NK-92 treated with Interleukin-12 subunit alpha and Interleukin-12 subunit beta, amount 100 ng/mL, for 24 hours (cell line): ENCODE measurements around the gene ZDHHC14.
"Not testable (repeated sequence)": the region's sequence is repeated elsewhere in the genome, so short reads cannot be mapped to it uniquely, and the experiment has no call there.

ENCODE experiments used
- DNase-seq: peaks from one replicate; lab custom pipeline; 2025; lab: John Stamatoyannopoulos, UW

Gene ZDHHC14

GRCh38 chr6:157407646-157408045, 26.7 kb downstream of the ZDHHC14 start:
- no peak for DNase-seq

DNA sequence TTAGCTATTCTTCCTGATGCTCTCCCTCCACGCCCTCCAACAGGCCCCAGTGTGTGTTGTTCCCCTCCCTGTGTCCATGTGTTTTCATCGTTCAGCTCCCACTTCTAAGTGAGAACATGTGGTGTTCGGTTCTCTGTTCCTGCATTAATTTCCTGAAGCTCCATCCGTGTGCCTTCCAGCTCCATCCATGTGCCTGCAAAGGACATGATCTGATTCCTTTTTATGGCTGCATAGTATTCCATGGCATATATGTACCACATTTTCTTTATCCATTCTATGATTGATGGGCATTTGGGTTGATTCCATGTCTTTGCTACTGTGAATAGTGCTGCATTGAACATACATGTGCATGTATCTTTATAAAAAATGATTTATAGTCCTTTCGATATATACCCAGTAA, 27.4 kb downstream of the ZDHHC14 start:
- not testable (repeated sequence) for DNase-seq

DNA sequence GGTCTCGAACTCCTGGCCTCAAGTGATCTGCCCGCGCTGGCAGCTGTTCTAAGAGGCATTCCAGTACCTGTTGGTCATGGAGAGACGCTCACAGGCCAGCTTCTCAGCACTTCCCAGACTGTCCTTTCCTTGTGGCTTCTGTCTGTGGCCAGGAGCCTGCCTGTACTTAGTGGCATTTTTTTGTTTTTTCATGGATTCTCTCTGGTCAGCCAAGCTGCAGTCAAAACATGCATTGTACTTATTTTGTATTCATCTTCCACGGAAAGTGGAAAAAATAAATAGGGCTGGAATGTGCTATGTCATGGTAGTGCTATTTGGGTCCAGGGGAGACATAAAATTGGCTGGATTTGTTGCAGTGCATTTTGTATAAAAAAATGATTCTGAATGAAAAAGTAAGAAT, 29.1 kb downstream of the ZDHHC14 start:
- DNase-seq, result no peak

- no peak for DNase-seq
Measured at GRCh38 chr6:157411368-157411767, 30.4 kb downstream of the ZDHHC14 start.

GRCh38 chr6:157412791-157413190, 31.8 kb downstream of the ZDHHC14 start:
- no peak for DNase-seq

GRCh38 chr6:157420497-157420896, 39.5 kb downstream of the ZDHHC14 start:
- no peak for DNase-seq

DNA sequence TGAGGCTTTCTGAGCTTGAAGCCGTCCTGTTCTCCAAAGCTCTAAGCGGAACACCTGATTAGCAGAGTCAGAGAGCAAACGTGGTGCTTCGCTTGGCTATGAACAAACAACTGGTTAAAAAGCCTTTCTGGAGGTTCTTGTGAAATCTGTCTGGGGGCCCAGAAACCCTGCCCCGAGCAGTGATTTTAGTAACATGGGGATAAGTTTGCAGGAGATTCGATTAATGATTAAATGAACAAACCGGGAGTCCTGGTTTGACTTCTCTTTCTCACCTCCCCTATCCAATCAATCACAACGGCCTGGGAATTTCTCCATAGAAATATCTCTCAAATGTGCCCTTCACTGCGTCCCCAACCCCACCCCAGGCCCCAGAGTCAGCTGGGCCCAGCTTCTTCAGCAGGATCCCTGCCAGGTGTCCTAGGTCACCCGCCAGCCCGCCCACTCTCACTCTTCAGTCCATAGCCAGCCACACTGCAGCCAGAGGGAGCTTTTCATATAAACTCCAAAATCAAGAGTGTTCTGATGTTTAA, 43.6 kb downstream of the ZDHHC14 start:
- DNase-seq, result no peak

DNA sequence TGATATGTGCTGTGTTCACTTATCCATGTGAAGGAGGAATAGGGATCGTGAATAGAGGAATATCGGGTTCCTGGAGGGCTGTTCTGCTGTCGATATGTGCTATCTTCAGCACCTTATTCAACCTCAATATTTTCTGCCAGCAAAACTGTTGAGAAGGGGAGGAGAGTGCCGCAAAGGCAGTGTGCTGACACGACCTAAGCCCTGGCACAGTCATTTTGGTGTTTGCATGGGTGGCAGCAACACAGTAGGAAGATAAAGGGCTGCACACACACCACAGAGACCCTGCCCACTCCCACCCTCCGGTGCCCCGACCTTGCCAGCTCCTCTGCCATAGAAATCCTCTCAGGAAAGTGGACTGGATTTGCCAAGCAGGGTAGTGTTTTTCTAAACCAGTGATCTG, 47.0 kb downstream of the ZDHHC14 start:
- DNase-seq, result no peak

DNA sequence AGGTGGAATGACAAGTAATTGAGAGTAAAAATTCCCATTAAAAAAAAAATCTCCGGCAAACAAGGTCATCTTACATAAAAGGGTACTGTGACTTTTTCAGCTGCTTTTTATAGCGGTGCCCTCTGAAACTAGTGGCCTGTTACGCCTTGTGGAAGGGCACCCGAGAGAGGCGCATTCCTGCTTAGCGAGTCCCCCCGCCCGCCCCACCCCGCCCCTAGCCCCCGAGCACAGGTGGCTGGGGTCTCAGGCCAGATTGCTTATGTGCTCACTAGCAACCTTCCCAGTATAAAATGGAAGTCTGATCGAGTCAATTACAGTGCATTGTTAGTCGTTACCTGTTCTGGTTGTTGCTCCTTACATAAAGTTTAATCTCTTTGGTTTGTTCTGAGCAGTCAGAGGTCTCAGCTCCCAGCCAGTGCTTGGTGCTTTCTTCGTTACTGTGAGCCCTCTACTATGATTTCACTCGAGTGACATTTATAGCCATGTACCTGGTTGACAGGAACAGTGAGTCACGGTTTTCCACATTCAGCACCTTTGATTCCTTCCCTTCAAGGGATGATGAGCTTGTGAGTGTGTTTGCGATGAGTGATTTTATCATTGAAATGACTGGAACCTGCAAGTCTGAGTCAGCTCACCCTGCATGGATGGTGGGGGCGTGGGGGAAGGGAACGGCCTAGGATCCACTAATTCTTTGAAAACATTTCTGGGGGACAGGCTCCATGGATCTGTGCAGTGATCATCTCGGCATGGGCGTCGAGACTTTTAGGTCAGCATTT, 47.6 kb downstream of the ZDHHC14 start:
- no peak for DNase-seq

- DNase-seq, result no peak
Measured at GRCh38 chr6:157429248-157429647, 48.3 kb downstream of the ZDHHC14 start.

DNA sequence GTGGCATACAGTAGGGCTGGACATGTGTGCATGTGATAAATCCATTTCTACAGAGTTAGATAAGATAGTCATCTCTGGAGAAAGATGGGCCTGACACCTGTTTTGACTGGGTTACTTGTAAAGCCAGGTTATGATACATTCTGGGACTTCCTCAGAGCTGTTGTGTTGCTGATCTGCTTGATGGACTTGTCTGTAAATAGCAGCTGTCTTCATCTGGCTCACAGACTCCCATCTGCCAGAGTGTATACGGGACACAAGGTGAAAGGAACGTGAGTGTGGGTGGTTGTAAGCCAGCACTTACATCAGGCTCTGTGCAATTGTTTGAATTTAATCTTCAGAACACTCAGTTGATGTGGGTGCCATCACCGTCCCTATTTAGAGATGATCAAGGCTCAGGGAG, 49.8 kb downstream of the ZDHHC14 start:
- DNase-seq, result no peak

GRCh38 chr6:157432231-157432891, 51.4 kb downstream of the ZDHHC14 start:
- DNase-seq, result no peak

- no peak for DNase-seq
Measured at GRCh38 chr6:157432892-157433265, 51.9 kb downstream of the ZDHHC14 start.

DNA sequence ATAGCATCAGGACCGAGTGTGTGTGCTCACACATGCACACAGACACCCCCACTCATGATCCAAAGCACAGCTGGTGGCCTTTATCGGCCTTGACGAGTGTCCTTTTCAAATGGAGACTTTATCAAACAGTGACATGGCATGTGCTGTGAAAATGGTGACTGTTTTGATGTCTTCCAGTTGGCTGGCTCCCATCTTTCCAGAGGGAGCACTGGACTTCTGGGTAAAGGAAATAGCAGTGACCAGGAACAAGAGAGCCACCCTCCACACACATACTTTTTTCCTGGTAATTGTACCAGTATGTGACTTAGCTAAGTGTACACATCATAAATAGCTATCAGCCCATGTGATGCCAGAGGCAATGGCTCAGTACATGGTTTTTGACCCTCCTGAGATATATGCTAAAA, 52.7 kb downstream of the ZDHHC14 start:
- no peak for DNase-seq

- DNase-seq, result no peak
Measured at GRCh38 chr6:157434349-157435033, 53.5 kb downstream of the ZDHHC14 start.

DNA sequence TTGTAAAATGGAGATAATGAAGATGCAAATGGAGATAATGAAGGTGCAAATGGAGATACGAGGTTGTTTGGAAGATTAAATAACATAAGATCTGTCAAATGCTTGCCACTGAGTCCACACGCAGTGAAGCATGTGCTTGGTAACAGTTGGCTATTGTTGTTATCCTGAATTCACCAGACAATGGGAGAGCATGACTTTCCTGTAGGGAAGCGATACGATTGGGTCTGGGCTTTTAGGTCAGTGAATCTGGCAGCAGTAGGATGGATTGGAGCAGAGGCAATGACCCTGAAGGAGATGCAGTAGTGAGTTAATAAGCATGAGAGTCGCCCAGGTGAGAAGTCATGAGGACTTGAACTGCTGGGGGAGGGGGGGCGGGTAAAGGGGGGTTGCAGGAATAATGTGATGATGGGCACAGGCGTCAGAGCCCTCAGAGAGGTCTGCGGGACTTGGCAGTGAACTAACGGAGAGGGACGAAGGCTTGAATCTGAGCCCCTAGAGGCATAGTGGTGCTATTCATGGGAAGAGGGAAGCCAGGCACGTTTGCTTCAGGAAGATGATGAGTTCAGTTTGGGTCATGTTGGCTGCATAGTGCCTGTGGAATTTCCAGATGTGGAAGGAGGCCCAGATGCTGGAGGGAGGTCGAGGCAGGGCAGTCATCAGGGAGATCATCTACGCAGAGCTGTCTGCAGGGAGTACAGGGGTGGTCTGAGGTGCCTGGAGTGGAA, 55.4 kb downstream of the ZDHHC14 start:
- DNase-seq, result no peak

DNA sequence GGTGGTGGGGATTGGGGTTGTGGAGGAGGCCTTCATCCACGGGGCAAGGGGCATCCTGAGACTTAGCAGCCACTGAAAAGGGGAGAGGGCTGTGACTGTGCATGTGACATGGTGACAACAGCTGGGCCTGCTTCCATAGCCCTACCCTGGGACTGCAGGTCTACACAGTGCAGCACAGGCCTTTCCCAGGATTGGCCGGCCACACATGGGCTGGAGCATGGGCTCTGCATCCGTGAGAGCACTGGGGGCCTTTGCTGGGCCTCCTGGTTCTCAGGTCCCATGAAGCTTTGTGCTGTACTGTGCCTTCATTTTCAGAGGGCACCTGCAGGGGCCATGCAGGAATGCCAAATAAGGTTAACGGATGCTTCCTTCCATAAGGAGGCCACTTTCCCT, 56.0 kb downstream of the ZDHHC14 start:
- DNase-seq, result no peak

DNA sequence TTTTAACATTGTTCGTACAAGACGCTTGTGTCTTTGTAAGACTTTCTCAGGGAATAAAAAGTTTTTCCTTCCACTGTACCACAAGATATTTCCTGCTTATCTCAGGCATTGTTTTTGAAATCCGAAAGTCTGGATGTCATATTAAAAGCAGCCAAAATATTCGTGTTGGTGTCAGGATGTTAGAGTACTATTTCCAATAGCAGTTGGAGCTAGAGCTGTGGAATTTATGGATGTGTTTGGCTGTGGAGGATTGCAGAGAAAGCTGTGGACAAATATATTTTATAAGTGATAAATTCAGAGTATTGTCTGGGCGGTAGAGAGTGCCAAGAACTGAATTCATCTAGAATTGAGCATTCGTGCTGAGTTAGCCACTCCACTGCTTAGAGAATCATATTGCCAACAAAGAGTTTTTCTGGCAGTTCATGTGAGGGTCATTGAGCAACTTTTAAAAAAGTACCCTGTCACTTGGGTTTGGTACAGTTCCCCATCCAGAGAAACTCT, 57.7 kb downstream of the ZDHHC14 start:
- DNase-seq, result no peak

DNA sequence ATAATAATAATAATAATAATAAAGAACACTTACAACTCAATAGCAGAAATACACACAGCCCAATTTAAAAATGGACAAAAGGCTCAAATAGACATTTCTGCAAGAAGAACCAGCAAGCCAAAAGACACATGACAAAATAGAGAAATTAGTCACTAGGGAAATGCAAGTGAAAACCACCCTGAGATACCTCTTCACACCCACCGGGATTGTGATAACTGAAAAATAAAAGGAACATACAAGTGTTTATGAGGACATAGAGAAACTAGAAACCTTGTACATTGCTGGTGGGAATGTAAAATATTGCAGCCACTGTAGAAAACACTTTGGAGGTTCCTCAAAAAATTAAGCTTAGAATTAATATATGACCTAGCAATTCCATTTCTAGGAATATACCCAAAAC, 59.2 kb downstream of the ZDHHC14 start:
- DNase-seq, result no peak

- DNase-seq, result no peak
Measured at GRCh38 chr6:157442291-157442690, 61.3 kb downstream of the ZDHHC14 start.

DNA sequence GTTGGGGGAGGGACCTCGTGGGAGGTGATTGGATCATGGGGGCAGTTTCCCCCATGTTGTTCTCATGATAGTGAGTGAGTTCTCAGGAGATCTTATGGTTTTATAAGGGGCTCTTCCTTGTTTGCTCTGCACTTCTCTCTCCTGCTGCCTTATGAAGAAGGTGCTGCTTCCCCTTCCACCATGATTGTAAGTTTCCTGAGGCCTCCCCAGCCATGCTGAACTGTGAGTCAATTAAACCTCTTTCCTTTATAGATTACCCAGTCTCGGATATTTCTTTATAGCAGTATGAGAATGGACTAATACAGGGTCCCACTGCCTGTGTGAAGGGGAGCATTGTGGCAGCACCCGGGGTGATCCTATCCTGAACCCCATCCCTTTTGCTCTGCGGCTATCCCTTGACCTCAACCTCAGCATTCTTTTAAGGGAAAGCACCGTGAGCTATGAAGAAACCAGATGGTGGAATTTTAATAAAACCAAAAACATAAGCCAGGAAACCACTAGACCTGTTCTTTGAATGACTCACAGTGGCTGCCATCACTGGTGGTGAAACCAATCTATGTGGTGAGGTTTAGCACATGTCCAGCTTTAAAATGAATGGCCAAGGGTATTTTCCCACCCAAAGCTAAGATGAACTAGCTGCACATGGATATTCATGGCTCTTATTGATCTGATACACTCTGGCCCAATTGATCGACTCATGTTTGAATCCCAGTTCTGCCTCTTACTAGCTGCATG, 62.2 kb downstream of the ZDHHC14 start:
- DNase-seq, result peak; percentile 40
